ENCODE measurements around the gene SOWAHA.

- TF ChIP-seq POLR2A (IDR thresholded peaks at IDR 0.05) (no peak), CTCF (IDR thresholded peaks at IDR 0.05) (no peak)
Observed at GRCh38 chr5:132854301-132854700, 41.2 kb downstream of the SOWAHA start.
